Brain microvascular endothelial cell (primary cell): ENCODE measurements around the gene JMJD4.
A peak's percentile ranks its signal among the peaks of the same experiment; 100 is the strongest.

Experiments used
- DNase-seq: peaks from one replicate; pipeline ENCODE4 v3.0.0-alpha.2; 2020
- H3K27ac ChIP-seq: fragments of 250-450 bp; sonication (Bioruptor Pico); 2 replicates; pipeline ENCODE4 v1.5.1; 2020; ENCODE audit warnings: mild to moderate bottlenecking, moderate library complexity
- H3K27me3 ChIP-seq: fragments of 250-450 bp; sonication (Bioruptor Pico); replicated peaks from 2 replicates; pipeline ENCODE4 v1.5.1; 2020; ENCODE audit warnings: mild to moderate bottlenecking
- H3K36me3 ChIP-seq: fragments of 250-450 bp; sonication (Bioruptor Pico); replicated peaks from 2 replicates; pipeline ENCODE4 v1.5.1; 2020; ENCODE audit warnings: mild to moderate bottlenecking
- H3K4me3 ChIP-seq: 2 replicates; pipeline ENCODE4 v1.5.1; 2011; ENCODE audit warnings: low read depth, mild to moderate bottlenecking, control low read depth, low read length, moderate library complexity
- in situ Hi-C: cut with HindIII; loops from 2 replicates; pipeline ENCODE4 v1.10.0; 2017; ENCODE audit warnings: low sequenced_read_pairs, low pct_ligation_motif_present
- TF ChIP-seq, protein P1 (sequence below): IDR thresholded peaks from 2 replicates; pipeline ENCODE4 v1.5.1; 2011; ENCODE audit warnings: low read depth, mild to moderate bottlenecking, moderate library complexity, low read length, control low read depth, inconsistent platforms; ENCODE audit errors: missing control alignments

The JMJD4 gene

DNA sequence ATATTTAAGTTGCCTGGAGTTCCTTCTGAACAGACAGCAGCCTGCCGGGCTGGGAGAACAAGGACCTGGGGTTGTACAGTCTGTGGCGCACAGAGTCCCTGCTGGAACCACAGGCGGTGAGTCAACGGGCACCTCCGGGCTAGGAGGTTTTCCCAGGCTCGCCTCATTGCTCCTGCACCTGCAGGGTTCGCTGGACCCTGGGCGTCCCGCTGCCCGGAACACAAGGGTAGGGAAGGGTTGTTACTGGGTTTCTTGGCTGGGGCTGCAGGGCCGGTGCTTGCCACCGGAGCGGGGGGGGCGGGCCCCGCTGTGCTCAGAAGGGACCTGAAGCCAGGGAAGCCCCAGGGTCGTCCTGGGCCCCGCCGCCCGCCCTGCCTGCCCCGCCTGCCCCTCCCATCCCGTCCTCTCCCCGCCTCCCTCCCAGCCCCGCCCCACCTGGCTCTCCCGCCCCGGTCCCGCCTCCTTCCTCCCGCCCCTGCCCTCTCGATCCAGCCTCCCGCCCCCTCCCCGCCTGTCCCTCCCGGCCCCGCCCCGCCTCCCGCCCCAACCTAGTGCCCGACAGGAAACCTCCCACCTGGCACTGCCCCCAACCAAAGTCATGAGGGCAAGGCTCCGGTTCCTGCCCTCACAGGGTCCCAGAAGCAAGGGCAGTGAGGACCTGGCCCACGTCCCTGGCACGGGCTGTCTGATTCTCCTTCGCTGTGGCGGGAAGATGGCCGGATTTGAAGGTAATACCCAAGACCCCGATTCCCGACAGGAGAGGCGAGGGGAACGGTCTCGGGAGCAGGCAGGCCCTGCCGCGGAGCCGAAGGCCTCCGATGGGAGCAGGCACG, 6.8 kb downstream of the JMJD4 start:
- no peak overlapping the region for H3K27ac ChIP-seq
- peak; percentile 25 for DNase-seq
- no peaks in the 10 kb centered on the region for H3K27me3 ChIP-seq
- H3K4me3 ChIP-seq = peak overlapping the region; percentile 40
- TF ChIP-seq, protein P1, sequence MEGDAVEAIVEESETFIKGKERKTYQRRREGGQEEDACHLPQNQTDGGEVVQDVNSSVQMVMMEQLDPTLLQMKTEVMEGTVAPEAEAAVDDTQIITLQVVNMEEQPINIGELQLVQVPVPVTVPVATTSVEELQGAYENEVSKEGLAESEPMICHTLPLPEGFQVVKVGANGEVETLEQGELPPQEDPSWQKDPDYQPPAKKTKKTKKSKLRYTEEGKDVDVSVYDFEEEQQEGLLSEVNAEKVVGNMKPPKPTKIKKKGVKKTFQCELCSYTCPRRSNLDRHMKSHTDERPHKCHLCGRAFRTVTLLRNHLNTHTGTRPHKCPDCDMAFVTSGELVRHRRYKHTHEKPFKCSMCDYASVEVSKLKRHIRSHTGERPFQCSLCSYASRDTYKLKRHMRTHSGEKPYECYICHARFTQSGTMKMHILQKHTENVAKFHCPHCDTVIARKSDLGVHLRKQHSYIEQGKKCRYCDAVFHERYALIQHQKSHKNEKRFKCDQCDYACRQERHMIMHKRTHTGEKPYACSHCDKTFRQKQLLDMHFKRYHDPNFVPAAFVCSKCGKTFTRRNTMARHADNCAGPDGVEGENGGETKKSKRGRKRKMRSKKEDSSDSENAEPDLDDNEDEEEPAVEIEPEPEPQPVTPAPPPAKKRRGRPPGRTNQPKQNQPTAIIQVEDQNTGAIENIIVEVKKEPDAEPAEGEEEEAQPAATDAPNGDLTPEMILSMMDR = no peak
- H3K36me3 ChIP-seq = peaks cover 25% of the 10 kb centered on the region
- in situ Hi-C loops = no loop called here

DNA sequence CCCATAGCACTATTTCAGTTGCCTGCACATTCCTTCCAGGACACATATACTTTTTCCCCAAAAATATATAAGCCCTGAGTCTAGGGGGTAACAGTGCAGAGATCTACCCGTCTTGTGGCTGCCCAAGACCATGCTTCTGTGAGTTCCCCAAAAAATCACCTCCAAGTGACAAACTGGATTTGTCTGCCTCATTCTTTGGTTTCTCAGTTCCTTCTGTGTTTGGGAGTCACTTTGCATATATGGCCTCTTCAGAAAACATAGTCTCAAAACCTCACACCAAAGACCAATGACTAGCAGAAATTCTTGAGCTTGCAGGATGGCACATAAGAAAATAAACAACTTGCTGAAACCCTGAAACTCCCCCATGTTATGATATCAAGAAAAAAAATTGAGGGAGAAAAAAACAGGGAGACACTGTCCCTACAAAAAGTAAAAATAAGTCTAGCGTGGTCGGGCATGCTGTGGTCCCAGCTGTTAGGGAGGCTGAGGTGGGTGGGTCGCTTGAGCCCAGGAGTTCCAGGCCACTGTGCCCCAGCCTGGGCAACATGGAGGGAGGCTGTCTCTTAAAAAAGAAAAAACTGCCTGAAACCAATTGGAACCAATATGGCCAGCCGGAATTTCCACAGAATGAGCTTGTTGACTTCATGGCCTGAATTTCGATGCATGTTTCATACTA, 8.0 kb downstream of the JMJD4 start:
- Histone ChIP-seq H3K36me3 (peaks cover 13% of the 10 kb centered on the region), H3K27ac (no peak overlapping the region), H3K4me3 (no peak overlapping the region), H3K27me3 (no peaks in the 10 kb centered on the region)
- in situ Hi-C loops = no loop called here
- no peak for DNase-seq
- TF ChIP-seq, protein P1 = no peak

DNA sequence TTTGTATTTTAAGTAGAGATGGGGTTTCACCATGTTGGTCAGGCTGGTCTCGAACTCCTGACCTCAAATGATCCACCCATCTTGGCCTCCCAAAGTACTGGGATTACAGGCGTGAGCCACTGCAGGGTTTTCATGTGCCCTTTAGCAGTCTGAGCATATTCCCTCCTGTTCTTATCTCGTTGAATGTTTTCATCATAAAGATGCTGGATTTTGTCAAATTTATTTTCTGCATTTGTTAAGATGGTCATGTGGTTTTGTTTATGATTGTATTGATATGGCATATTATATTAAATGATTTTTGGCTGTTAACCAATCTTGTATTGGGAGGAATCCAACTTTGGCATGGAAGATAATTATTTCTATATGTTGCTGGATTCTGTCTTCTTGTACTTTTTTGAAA, 8.8 kb downstream of the JMJD4 start:
- no peak for DNase-seq
- Histone ChIP-seq H3K27me3 (no peaks in the 10 kb centered on the region), H3K36me3 (peaks cover 7% of the 10 kb centered on the region), H3K27ac (no peak overlapping the region), H3K4me3 (no peak overlapping the region)
- TF ChIP-seq, protein P1 = no peak
- in situ Hi-C loops = no loop called here

DNA sequence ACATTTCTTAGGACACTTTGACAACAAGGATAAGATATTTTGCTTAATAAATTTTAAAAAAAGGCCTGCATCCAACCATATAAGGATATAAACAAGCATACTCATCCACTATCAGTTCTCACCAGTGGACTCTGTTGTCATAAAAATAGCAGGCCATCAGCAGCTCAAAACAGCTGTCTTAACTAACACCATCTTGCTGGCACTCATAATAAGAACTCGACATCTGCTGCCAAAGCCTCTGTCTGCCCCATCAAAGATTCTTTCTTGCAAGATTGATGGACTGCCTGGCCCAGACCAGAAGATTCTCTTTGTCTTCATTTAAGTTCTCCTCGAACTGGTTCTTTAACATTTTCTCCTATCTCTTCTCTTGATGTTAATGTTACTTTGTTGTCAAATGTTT, 10.1 kb downstream of the JMJD4 start:
- in situ Hi-C loops = no loop called here
- TF ChIP-seq, protein P1 = no peak
- no peaks in the 10 kb centered on the region for H3K36me3 ChIP-seq
- H3K4me3 ChIP-seq = no peak overlapping the region
- DNase-seq = no peak
- H3K27ac ChIP-seq = no peak overlapping the region
- H3K27me3 ChIP-seq = no peaks in the 10 kb centered on the region

DNA sequence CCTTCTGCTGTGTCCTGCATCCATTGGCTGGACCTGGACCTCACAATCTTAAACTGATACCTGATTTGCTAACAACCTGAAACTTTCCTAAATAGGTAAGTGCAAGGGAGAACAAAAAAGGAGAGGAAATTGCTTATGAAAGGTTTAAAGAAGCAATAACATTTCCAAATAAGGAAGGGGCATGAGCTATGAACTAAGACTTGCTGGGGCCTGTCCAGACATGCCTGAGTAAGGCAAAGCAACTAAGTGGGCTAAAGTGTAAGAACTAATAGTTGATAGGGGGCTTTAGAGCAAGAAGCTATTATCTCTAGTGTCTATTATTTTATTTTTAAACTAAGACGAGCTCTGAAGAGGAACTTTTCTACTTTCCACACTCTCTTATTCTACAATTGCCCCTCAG, 11.6 kb downstream of the JMJD4 start:
- no peak for DNase-seq
- TF ChIP-seq, protein P1 = no peak
- in situ Hi-C loops = no loop called here

DNA sequence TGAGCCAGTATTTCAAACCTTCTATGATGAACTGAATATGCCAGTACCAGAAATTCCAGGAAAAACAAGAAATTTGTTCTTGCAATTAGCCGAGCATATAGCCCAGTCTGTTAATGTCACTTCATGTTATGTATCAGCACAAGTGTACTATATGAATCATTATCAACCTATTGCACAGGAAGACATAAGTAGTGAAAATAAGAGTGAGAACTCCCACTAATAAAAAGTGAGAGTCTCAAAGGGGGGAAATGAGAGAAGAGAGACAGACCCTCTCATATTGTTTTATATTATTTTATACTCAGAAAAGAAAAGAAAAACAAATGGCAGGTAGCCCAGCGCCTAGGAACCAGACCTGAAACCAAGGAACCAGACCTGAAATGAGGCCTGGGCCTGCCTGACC, 16.2 kb downstream of the JMJD4 start:
- TF ChIP-seq, protein P1 = no peak
- Histone ChIP-seq H3K36me3 (no peaks in the 10 kb centered on the region), H3K27me3 (no peaks in the 10 kb centered on the region), H3K4me3 (no peak overlapping the region), H3K27ac (no peak overlapping the region)
- DNase-seq = no peak
- in situ Hi-C loops = no loop called here

More for the DNA sequence above, 11.6 kb downstream of the JMJD4 start:
- no peak overlapping the region for H3K4me3 ChIP-seq
- no peaks in the 10 kb centered on the region for H3K27me3 ChIP-seq
- no peaks in the 10 kb centered on the region for H3K36me3 ChIP-seq
- H3K27ac ChIP-seq = no peak overlapping the region
